ENCODE results near the gene ZNF514.
"Not testable (repeated sequence)": the region's sequence is repeated elsewhere in the genome, so short reads cannot be mapped to it uniquely, and the experiment has no call there.

Gene ZNF514

GRCh38 chr2:95122197-95122551, 37.5 kb downstream of the ZNF514 start:
- no peak for DNase-seq

- DNase-seq, result peak; percentile 25 to 77 (median 71)
These were observed 38.0 kb downstream of the ZNF514 start, which contains the start of gene MRPS5 for GRCh38 chr2:95121407-95122196. Gene MRPS5, minus strand, starts transcription at chr2:95121808. Its CDS starts 17 bp downstream, at chr2:95121791.

GRCh38 chr2:95121093-95121406, 38.6 kb downstream of the ZNF514 start:
- DNase-seq, result no peak

GRCh38 chr2:95115418-95115817, 44.2 kb downstream of the ZNF514 start:
- DNase-seq, result peak; percentile 44 to 75 (median 68)

- DNase-seq, result no peak
These were observed 46.2 kb downstream of the ZNF514 start for GRCh38 chr2:95113464-95113863.

- no peak for DNase-seq
These were observed 49.3 kb downstream of the ZNF514 start for GRCh38 chr2:95110395-95110794.

GRCh38 chr2:95109260-95109659, 50.4 kb downstream of the ZNF514 start:
- no peak for DNase-seq

- no peak for DNase-seq
These were observed 53.6 kb downstream of the ZNF514 start for GRCh38 chr2:95106081-95106480.

GRCh38 chr2:95104606-95105005, 55.0 kb downstream of the ZNF514 start:
- no peak for DNase-seq

GRCh38 chr2:95099910-95100309, 59.7 kb downstream of the ZNF514 start:
- DNase-seq, result no peak

GRCh38 chr2:95098273-95098672, 61.4 kb downstream of the ZNF514 start:
- not testable (repeated sequence) for DNase-seq
